HFFc6 (cell line): ENCODE results near the gene CRTC1. TPM values are rescaled to one million over a fixed set of nuclear protein-coding genes. Genes with fewer than 3 reads are reported as not detected.

ENCODE experiments used
- DNase-seq: peaks from one replicate; pipeline ENCODE4 v3.0.0-alpha.2; 2018
- H3K27ac Mint-ChIP-seq: 2 replicates; pipeline ENCODE4 v1.8.0; 2020; ENCODE audit warnings: mild to moderate bottlenecking, mixed read lengths
- H3K27me3 Mint-ChIP-seq: 2 replicates; pipeline ENCODE4 v1.8.0; 2021; ENCODE audit warnings: mild to moderate bottlenecking, moderate library complexity, mixed read lengths; ENCODE audit not compliant: insufficient read depth
- H3K36me3 Mint-ChIP-seq: 2 replicates; pipeline ENCODE4 v1.8.0; 2021; ENCODE audit warnings: low read depth, mixed read lengths
- H3K4me1 Mint-ChIP-seq: 2 replicates; pipeline ENCODE4 v1.8.0; 2020; ENCODE audit warnings: low read depth, mixed read lengths
- H3K4me3 Mint-ChIP-seq: 2 replicates; pipeline ENCODE4 v1.8.0; 2020; ENCODE audit warnings: mild to moderate bottlenecking, moderate library complexity, mixed read lengths
- H3K9me3 Mint-ChIP-seq: 2 replicates; pipeline ENCODE4 v1.8.0; 2020; ENCODE audit warnings: mild to moderate bottlenecking, mixed read lengths
- total RNA-seq, 6 experiments: library from RNA; stranded (reverse); fragmentation: NEBNext Ultra II Directional; extraction: Animal tissue kit (Norgen Biotek cat#: 25700); gene quantifications; 2 replicates in 1 of 6; 3 replicates in 5 of 6; pipeline ENCODE4 v1.2.3, GENCODE V29; 2021
- TF ChIP-seq, protein P1 (sequence below): fragments of 200-600 bp; sonication (generic); IDR thresholded peaks from 2 replicates; pipeline ENCODE4 v1.5.0; 2021; ENCODE audit warnings: antibody characterized with exemption, mild to moderate bottlenecking

The CRTC1 gene
- total RNA-seq, 6 experiments from 2014 or later: 11.8 to 14.5 (median 13.4) TPM

DNA sequence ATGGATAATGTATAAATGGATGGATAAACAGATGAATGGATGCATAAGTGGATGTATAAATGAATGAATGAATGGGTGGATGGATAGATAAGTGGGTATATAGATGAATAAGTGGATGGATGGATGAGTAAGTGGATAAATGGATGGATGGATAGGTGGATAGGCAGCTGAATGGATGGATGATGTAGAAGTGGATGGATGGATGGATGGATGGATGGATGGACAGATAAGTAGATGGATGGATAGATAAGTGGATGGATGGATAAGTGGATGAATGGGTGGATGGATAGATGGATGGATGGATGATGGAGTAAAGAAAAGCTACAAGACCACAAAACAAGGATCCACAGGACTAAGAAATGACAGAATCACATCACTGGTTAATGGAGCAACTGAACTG, 116.6 kb downstream of the CRTC1 start:
- DNase-seq: no peak
- Mint-ChIP-seq H3K27me3 (peaks cover 6% of the 10 kb centered on the region), H3K36me3 (no peaks in the 10 kb centered on the region), H3K4me3 (no peak overlapping the region), H3K4me1 (peaks cover 6% of the 10 kb centered on the region; the same call in 1 of the 2 replicates), H3K9me3 (no peaks in the 10 kb centered on the region), H3K27ac (no peak overlapping the region)
- TF ChIP-seq, protein P1, sequence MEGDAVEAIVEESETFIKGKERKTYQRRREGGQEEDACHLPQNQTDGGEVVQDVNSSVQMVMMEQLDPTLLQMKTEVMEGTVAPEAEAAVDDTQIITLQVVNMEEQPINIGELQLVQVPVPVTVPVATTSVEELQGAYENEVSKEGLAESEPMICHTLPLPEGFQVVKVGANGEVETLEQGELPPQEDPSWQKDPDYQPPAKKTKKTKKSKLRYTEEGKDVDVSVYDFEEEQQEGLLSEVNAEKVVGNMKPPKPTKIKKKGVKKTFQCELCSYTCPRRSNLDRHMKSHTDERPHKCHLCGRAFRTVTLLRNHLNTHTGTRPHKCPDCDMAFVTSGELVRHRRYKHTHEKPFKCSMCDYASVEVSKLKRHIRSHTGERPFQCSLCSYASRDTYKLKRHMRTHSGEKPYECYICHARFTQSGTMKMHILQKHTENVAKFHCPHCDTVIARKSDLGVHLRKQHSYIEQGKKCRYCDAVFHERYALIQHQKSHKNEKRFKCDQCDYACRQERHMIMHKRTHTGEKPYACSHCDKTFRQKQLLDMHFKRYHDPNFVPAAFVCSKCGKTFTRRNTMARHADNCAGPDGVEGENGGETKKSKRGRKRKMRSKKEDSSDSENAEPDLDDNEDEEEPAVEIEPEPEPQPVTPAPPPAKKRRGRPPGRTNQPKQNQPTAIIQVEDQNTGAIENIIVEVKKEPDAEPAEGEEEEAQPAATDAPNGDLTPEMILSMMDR: no peak

DNA sequence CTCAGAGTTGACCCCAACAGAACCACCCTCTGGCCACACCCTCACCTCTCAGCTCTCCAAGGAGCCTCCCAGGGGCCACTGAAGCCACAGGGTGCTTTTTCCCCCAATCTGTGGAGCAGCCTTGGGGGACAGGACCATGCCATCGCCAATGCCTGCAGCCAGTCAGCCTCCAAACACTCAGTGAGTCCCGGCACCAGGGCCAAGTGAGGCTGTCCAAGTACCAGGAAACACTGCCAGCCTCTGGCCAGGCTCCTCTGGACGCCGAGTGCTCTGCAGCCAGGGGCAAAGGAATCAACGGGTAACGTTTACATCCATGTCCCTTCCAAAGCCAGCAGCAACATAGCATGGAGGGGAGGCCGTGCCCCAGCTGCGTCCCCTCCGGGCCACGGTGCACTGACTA, 117.2 kb downstream of the CRTC1 start:
- no peaks in the 10 kb centered on the region for H3K9me3 Mint-ChIP-seq
- peaks cover 6% of the 10 kb centered on the region for H3K27me3 Mint-ChIP-seq
- H3K4me1 Mint-ChIP-seq: peaks cover 6% of the 10 kb centered on the region; the same call in 1 of the 2 replicates
- no peak overlapping the region for H3K4me3 Mint-ChIP-seq
- no peaks in the 10 kb centered on the region for H3K36me3 Mint-ChIP-seq
- H3K27ac Mint-ChIP-seq: no peak overlapping the region
- DNase-seq: no peak
- TF ChIP-seq, protein P1: no peak

DNA sequence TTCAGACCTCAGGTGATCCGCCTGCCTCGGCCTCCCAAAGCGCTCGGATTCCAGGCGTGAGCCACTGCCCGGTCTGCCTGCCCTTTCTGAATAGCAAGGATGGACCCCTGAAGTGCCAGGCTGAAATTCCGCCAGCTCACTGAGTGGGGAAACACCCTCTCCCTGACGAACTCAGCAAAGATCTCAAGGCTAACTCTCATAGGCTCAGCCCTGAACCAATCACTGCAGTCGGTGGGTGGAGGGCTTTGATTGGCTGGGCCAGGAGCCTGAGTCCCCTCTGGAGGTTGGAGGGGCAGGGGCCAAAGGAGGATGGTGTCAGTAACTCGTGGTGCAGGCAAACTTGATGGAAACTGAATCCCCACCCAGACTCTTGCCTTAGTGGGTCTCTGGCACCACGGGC, 118.9 kb downstream of the CRTC1 start:
- TF ChIP-seq, protein P1: no peak

DNA sequence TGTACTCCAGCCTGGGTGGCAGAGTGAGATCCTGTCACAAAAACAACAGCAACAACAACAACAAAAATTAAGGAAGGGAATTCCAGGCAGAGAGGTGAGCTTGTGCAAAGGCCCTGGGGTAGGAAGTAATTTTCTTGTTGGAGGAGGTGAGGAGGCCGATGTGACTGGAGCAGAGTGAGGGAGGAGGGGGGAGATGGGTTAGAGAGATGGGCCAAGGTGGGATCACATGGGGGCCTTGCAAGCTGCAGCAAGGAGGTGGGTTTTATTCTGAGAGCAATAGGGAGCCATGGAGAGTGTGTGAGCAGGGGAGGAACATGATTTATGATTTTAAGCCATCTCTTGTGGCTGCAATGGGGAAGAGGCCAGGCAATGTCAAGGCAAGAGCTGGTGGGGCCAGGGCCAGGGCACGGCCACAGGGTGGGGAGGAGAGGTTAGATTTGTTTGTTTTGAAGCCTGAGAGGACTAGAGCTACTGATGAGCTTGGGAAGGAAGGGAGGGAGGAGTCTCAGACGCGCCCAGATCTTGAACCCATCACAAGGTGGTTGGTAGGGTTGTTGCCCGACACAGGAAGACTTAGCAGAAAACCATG, 120.2 kb downstream of the CRTC1 start:
- no peak for DNase-seq
- no peak overlapping the region for H3K27ac Mint-ChIP-seq
- H3K4me1 Mint-ChIP-seq: no peaks in the 10 kb centered on the region
- H3K27me3 Mint-ChIP-seq: peaks cover 8% of the 10 kb centered on the region
- TF ChIP-seq, protein P1: no peak
- H3K4me3 Mint-ChIP-seq: no peak overlapping the region
- no peaks in the 10 kb centered on the region for H3K36me3 Mint-ChIP-seq
- no peaks in the 10 kb centered on the region for H3K9me3 Mint-ChIP-seq

More for the DNA sequence above, 118.9 kb downstream of the CRTC1 start:
- Mint-ChIP-seq H3K36me3 (no peaks in the 10 kb centered on the region), H3K27me3 (peaks cover 6% of the 10 kb centered on the region), H3K27ac (no peak overlapping the region), H3K9me3 (no peaks in the 10 kb centered on the region), H3K4me3 (no peak overlapping the region), H3K4me1 (no peaks in the 10 kb centered on the region)
- no peak for DNase-seq

DNA sequence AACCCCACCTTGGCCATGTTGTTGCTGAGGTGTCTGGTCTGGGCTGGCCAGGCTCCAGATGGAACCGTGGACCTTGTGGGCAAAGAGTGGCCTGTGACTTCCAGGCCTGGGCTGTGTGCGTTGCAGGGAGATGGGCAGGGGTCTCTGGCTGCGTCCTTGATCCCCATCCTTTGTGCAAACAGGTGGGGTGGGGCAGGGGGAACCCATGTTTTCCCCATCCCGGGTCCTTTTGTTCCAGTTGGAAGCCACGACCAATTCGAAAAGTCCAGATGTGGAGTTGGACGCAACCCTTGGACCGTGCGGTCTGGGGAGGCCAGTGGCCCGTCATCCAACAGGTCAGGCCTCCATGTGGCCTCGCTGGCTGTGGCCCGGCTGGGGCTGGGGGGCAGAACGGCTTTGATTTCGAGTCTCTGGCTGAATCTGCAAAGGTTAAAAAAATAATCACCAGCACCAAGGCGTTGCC, 120.7 kb downstream of the CRTC1 start:
- Mint-ChIP-seq H3K4me3 (no peak overlapping the region), H3K27ac (no peak overlapping the region), H3K4me1 (peaks cover 4% of the 10 kb centered on the region; the same call in 1 of the 2 replicates), H3K9me3 (no peaks in the 10 kb centered on the region), H3K36me3 (no peaks in the 10 kb centered on the region), H3K27me3 (peaks cover 9% of the 10 kb centered on the region)
- no peak for DNase-seq
- TF ChIP-seq, protein P1: no peak
